Measurements from ENCODE around the gene CCL16. TPM values are rescaled to one million over a fixed set of nuclear protein-coding genes. Genes with fewer than 3 reads are reported as not detected.

CCL16 gene
- total and polyA plus RNA-seq, 3 experiments from 2014 or later, result not detected

GRCh38 chr17:35931794-35932425 is 49.4 kb downstream of the CCL16 start:
- H3K4me3 Mint-ChIP-seq, result peak overlapping the region in 1 of 7 donors; percentile 47

GRCh38 chr17:35930211-35931065 is 50.9 kb downstream of the CCL16 start, which contains the start of gene RDM1:
TSS of gene RDM1 (minus strand) at chr17:35930773. CDS start at chr17:35930727, 46 bp downstream.
- POLR2A ChIA-PET, result interaction anchor here (0.6 to 2.3 kb wide), 5 partner anchors 9 to 60 kb away, joined by 3 to 10 read pairs (median 6); partner anchors contain the start of gene CCL5
- H3K4me1 Mint-ChIP-seq, result peaks cover 22 to 35% (median 26%) of the 10 kb centered on the region in 3 donors
- no peaks in the 10 kb centered on the region for H3K9me3 ChIP-seq (ENCODE audit: low read length)
- H3K27me3 ChIP-seq (ENCODE audit: insufficient read depth, low read length, poor library complexity, severe bottlenecking), result no peaks in the 10 kb centered on the region
- peak within 1 kb of the TSS; percentile 85 to 93 (median 87) for H3K4me3 Mint-ChIP-seq
- DNase-seq, result peak; percentile 67 to 89 (median 73)
- no peak within 1 kb of the TSS for H3K27ac ChIP-seq (ENCODE audit: low read depth, low read length)
- H3K36me3 Mint-ChIP-seq, result peaks cover 0 to 10% (median 0%) of the 10 kb centered on the region in 3 donors
- H3K4me3 ChIP-seq (ENCODE audit: low read length), result peak within 1 kb of the TSS; percentile 74
- CTCF ChIA-PET, result interaction anchor here (1.0 to 2.8 kb wide), 5 partner anchors 16 to 59 kb away, joined by 3 to 13 read pairs (median 6); partner anchors contain the start of gene CCL5
- peaks cover 6% of the 10 kb centered on the region for H3K4me1 ChIP-seq (ENCODE audit: insufficient read depth, low read length)
- H3K27me3 Mint-ChIP-seq, result no peaks in the 10 kb centered on the region
- peak within 1 kb of the TSS; percentile 34 to 79 (median 66) for H3K27ac Mint-ChIP-seq
- no peaks in the 10 kb centered on the region for H3K36me3 ChIP-seq (ENCODE audit: insufficient read depth, low read length)
- no peaks in the 10 kb centered on the region for H3K9me3 Mint-ChIP-seq

More at GRCh38 chr17:35931794-35932425, 49.4 kb downstream of the CCL16 start:
- Mint-ChIP-seq H3K27ac (peak overlapping the region in 1 of 8 donors; percentile 58), H3K4me1 (peaks cover 22 to 31% (median 26%) of the 10 kb centered on the region in 3 donors), H3K36me3 (peaks cover 0 to 7% (median 0%) of the 10 kb centered on the region in 3 donors), H3K27me3 (no peaks in the 10 kb centered on the region), H3K9me3 (no peaks in the 10 kb centered on the region)
- Histone ChIP-seq H3K27ac (ENCODE audit: low read depth, low read length) (no peak overlapping the region), H3K36me3 (ENCODE audit: insufficient read depth, low read length) (no peaks in the 10 kb centered on the region), H3K9me3 (ENCODE audit: low read length) (no peaks in the 10 kb centered on the region), H3K4me1 (ENCODE audit: insufficient read depth, low read length) (peaks cover 6% of the 10 kb centered on the region), H3K27me3 (ENCODE audit: insufficient read depth, low read length, poor library complexity, severe bottlenecking) (no peaks in the 10 kb centered on the region), H3K4me3 (ENCODE audit: low read length) (no peak overlapping the region)
- CTCF ChIA-PET, result interaction anchor here (1.0 to 2.8 kb wide), 7 partner anchors 13 to 217 kb away, joined by 3 to 13 read pairs (median 4); partner anchors contain the start of gene CCL5
- POLR2A ChIA-PET, result interaction anchor here (0.6 to 2.3 kb wide), 4 partner anchors 33 to 52 kb away, joined by 4 to 9 read pairs (median 5); partner anchors contain the start of gene CCL5
- no peak for DNase-seq

GRCh38 chr17:35927714-35928113 is 53.6 kb downstream of the CCL16 start:
- no peaks in the 10 kb centered on the region for H3K9me3 Mint-ChIP-seq
- no peak overlapping the region for H3K4me3 ChIP-seq (ENCODE audit: low read length)
- H3K4me1 Mint-ChIP-seq, result peaks cover 32 to 54% (median 35%) of the 10 kb centered on the region in 3 donors
- H3K4me3 Mint-ChIP-seq, result peak overlapping the region in 2 of 7 donors; percentile 13 to 73
- no peaks in the 10 kb centered on the region for H3K27me3 ChIP-seq (ENCODE audit: insufficient read depth, low read length, poor library complexity, severe bottlenecking)
- H3K4me1 ChIP-seq (ENCODE audit: insufficient read depth, low read length), result peaks cover 11% of the 10 kb centered on the region
- no peak overlapping the region for H3K27ac ChIP-seq (ENCODE audit: low read depth, low read length)
- POLR2A ChIA-PET, result no interaction called here
- no peak for DNase-seq
- H3K36me3 ChIP-seq (ENCODE audit: insufficient read depth, low read length), result no peaks in the 10 kb centered on the region
- peaks cover 0 to 11% (median 0%) of the 10 kb centered on the region in 3 donors for H3K36me3 Mint-ChIP-seq
- no peaks in the 10 kb centered on the region for H3K27me3 Mint-ChIP-seq
- CTCF ChIA-PET, result no interaction called here
- no peaks in the 10 kb centered on the region for H3K9me3 ChIP-seq (ENCODE audit: low read length)
- H3K27ac Mint-ChIP-seq, result peak overlapping the region in 4 of 8 donors; percentile 20 to 49 (median 36)

Other genes starting within 250 kb of the CCL16 start
- under 1 TPM; 0.79 to 0.80 TPM for gene RASL10B, start 249.9 kb downstream of the CCL16 start, total RNA-seq
- 0.12 TPM for gene RASL10B, start 249.9 kb downstream of the CCL16 start, polyA plus RNA-seq
- under 1 TPM in 1 of 2 experiments, not detected in 1; 0.07 TPM for gene GAS2L2, start 228.3 kb downstream of the CCL16 start, total RNA-seq
- not detected for gene GAS2L2, start 228.3 kb downstream of the CCL16 start, polyA plus RNA-seq
- gene C17orf50, start 220.6 kb downstream of the CCL16 start, total RNA-seq, result not detected
- gene C17orf50, start 220.6 kb downstream of the CCL16 start, polyA plus RNA-seq, result not detected
- not detected for gene MMP28, start 185.9 kb downstream of the CCL16 start, total RNA-seq
- gene MMP28, start 185.9 kb downstream of the CCL16 start, polyA plus RNA-seq, result not detected
- 100 to 1,000 TPM; 274 to 291 TPM for gene TAF15, start 172.0 kb downstream of the CCL16 start, total RNA-seq
- 21.5 TPM for gene TAF15, start 172.0 kb downstream of the CCL16 start, polyA plus RNA-seq
- 1 to 10 TPM; 2.3 to 2.6 TPM for gene HEATR9, start 112.6 kb downstream of the CCL16 start, total RNA-seq
- gene HEATR9, start 112.6 kb downstream of the CCL16 start, polyA plus RNA-seq, result 0.55 TPM
- 100 to 1,000 TPM; 580 to 591 TPM for gene CCL5, start 101.1 kb downstream of the CCL16 start, total RNA-seq
- 2,769 TPM for gene CCL5, start 101.1 kb downstream of the CCL16 start, polyA plus RNA-seq
- 1 to 10 TPM; 2.5 to 3.1 TPM for gene RDM1, start 50.7 kb downstream of the CCL16 start, total RNA-seq
- gene RDM1, start 50.7 kb downstream of the CCL16 start, polyA plus RNA-seq, result 2.8 TPM
- not detected for gene LYZL6, start 37.8 kb downstream of the CCL16 start, total RNA-seq
- gene LYZL6, start 37.8 kb downstream of the CCL16 start, polyA plus RNA-seq, result not detected
- not detected for gene CCL14, start 5.2 kb upstream of the CCL16 start, total RNA-seq
- gene CCL14, start 5.2 kb upstream of the CCL16 start, polyA plus RNA-seq, result not detected
- not detected for gene CCL15, start 20.1 kb upstream of the CCL16 start, total RNA-seq
- gene CCL15, start 20.1 kb upstream of the CCL16 start, polyA plus RNA-seq, result not detected
- gene CCL23, start 36.5 kb upstream of the CCL16 start, total RNA-seq, result under 1 TPM in 1 of 2 experiments, not detected in 1; 0.37 TPM
- not detected for gene CCL23, start 36.5 kb upstream of the CCL16 start, polyA plus RNA-seq
- gene CCL18, start 82.8 kb upstream of the CCL16 start, total RNA-seq, result not detected
- gene CCL18, start 82.8 kb upstream of the CCL16 start, polyA plus RNA-seq, result not detected
- gene CCL3, start 108.6 kb upstream of the CCL16 start, total RNA-seq, result 1,000 to 10,000 TPM; 1,154 to 1,264 TPM
- 2.3 TPM for gene CCL3, start 108.6 kb upstream of the CCL16 start, polyA plus RNA-seq
- gene CCL4, start 122.3 kb upstream of the CCL16 start, total RNA-seq, result 1,000 to 10,000 TPM; 1,703 to 1,794 TPM
- 161 TPM for gene CCL4, start 122.3 kb upstream of the CCL16 start, polyA plus RNA-seq
- 1 to 10 TPM; 3.3 to 4.4 TPM for gene TBC1D3B, start 195.1 kb upstream of the CCL16 start, total RNA-seq
- gene TBC1D3B, start 195.1 kb upstream of the CCL16 start, polyA plus RNA-seq, result 0.49 TPM
- 100 to 1,000 TPM; 138 to 164 TPM for gene CCL3L1, start 215.3 kb upstream of the CCL16 start, total RNA-seq
- gene CCL3L1, start 215.3 kb upstream of the CCL16 start, polyA plus RNA-seq, result 2.9 TPM
- gene CCL4L2, start 229.6 kb upstream of the CCL16 start, total RNA-seq, result 100 to 1,000 TPM; 519 to 562 TPM
- 4.9 TPM for gene CCL4L2, start 229.6 kb upstream of the CCL16 start, polyA plus RNA-seq